Neuronal stem cell (in vitro differentiated cells): ENCODE measurements around the gene TEX48.

Experiments
- DNase-seq: peaks from one replicate; pipeline ENCODE4 v3.0.0-alpha.2; 2013; ENCODE audit warnings: low spot score
- H2AFZ ChIP-seq: one replicate; pipeline ENCODE4 v1.6.1; 2013; ENCODE audit warnings: mild to moderate bottlenecking, low read length, inconsistent platforms
- H2AK5ac ChIP-seq: 2 replicates; pipeline ENCODE4 v1.6.1; 2013; ENCODE audit warnings: low read depth, mild to moderate bottlenecking, inconsistent platforms, low read length, moderate library complexity, mixed read lengths
- H2BK120ac ChIP-seq: 2 replicates; pipeline ENCODE4 v1.6.1; 2013; ENCODE audit warnings: low read depth, mild to moderate bottlenecking, inconsistent platforms, low read length, moderate library complexity, mixed read lengths
- H2BK12ac ChIP-seq: one replicate; pipeline ENCODE4 v1.6.1; 2013; ENCODE audit warnings: low read length, inconsistent platforms
- H2BK15ac ChIP-seq: 2 replicates; pipeline ENCODE4 v1.6.1; 2013; ENCODE audit warnings: mild to moderate bottlenecking, low read length, inconsistent platforms, mixed read lengths
- H2BK5ac ChIP-seq: one replicate; pipeline ENCODE4 v1.6.1; 2013; ENCODE audit warnings: inconsistent platforms, mild to moderate bottlenecking, low read length, moderate library complexity
- H3K14ac ChIP-seq: one replicate; pipeline ENCODE4 v1.6.1; 2013; ENCODE audit warnings: low read length, inconsistent platforms
- H3K18ac ChIP-seq: 2 replicates; pipeline ENCODE4 v1.6.1; 2013; ENCODE audit warnings: low read length, inconsistent platforms
- H3K23ac ChIP-seq: 2 replicates; pipeline ENCODE4 v1.6.1; 2013; ENCODE audit warnings: low read depth, mild to moderate bottlenecking, mixed read lengths, low read length, inconsistent platforms; ENCODE audit not compliant: poor library complexity
- H3K27ac ChIP-seq: replicated peaks from 3 replicates; pipeline ENCODE4 v1.5.1; 2013; ENCODE audit warnings: low read length, inconsistent platforms
- H3K27me3 ChIP-seq, 3 experiments: 2 replicates each; pipeline ENCODE4 v1.6.1; 2013; ENCODE audit warnings: low read length in 3 of 3, mild to moderate bottlenecking in 2 of 3, inconsistent platforms in 1 of 3, low read depth in 1 of 3, mixed read lengths in 1 of 3, moderate library complexity in 1 of 3; ENCODE audit not compliant: control insufficient read depth in 3 of 3, insufficient read depth in 3 of 3
- H3K36me3 ChIP-seq, 2 donors: replicated peaks in 1 of 2; 2 replicates each; pipeline ENCODE4 v1.6.1; 2013; ENCODE audit warnings: low read length in 2 of 2; ENCODE audit not compliant: control insufficient read depth in 2 of 2, insufficient read depth in 2 of 2
- H3K4ac ChIP-seq: 2 replicates; pipeline ENCODE4 v1.6.1; 2013; ENCODE audit warnings: inconsistent platforms, mild to moderate bottlenecking, low read length, moderate library complexity
- H3K4me1 ChIP-seq, 2 donors: 1 replicate in 1 of 2; 2 replicates in 1 of 2; pipeline ENCODE4 v1.6.1; 2013; ENCODE audit warnings: low read length in 2 of 2, low read depth in 1 of 2; ENCODE audit not compliant: control insufficient read depth in 2 of 2, insufficient read depth in 1 of 2
- H3K4me2 ChIP-seq: one replicate; pipeline ENCODE4 v1.6.1; 2013; ENCODE audit warnings: mild to moderate bottlenecking, low read length, inconsistent platforms; ENCODE audit not compliant: insufficient read depth, poor library complexity, severe bottlenecking
- H3K4me3 ChIP-seq, 2 donors: 2 replicates each; pipeline ENCODE4 v1.5.1; 2013; ENCODE audit warnings: low read length in 2 of 2, mild to moderate bottlenecking in 2 of 2, inconsistent platforms in 1 of 2, moderate library complexity in 1 of 2
- H3K79me1 ChIP-seq: one replicate; pipeline ENCODE4 v1.6.1; 2013; ENCODE audit warnings: low read depth, mild to moderate bottlenecking, inconsistent platforms, low read length, moderate library complexity
- H3K9ac ChIP-seq: one replicate; pipeline ENCODE4 v1.6.1; 2013; ENCODE audit warnings: mild to moderate bottlenecking, low read depth, low read length, inconsistent platforms; ENCODE audit not compliant: poor library complexity
- H3K9me3 ChIP-seq, 2 donors: replicated peaks in 1 of 2; 2 replicates each; pipeline versions ENCODE3 to v1.6.1; 2013; ENCODE audit warnings: low read length in 2 of 2, mild to moderate bottlenecking in 2 of 2, inconsistent platforms in 1 of 2, low read depth in 1 of 2, mixed read lengths in 1 of 2, moderate library complexity in 1 of 2; ENCODE audit not compliant: control insufficient read depth in 2 of 2, insufficient read depth in 1 of 2
- H4K8ac ChIP-seq: one replicate; pipeline ENCODE4 v1.6.1; 2013; ENCODE audit warnings: low read depth, mild to moderate bottlenecking, inconsistent platforms, low read length, moderate library complexity
- H4K91ac ChIP-seq: one replicate; pipeline ENCODE4 v1.6.1; 2013; ENCODE audit warnings: low read length, low read depth, mild to moderate bottlenecking, inconsistent platforms; ENCODE audit not compliant: poor library complexity
- WGBS, 2 donors: extraction: QIAGEN DNeasy Blood & Tissue Kit; methylation state at CpG; one replicate each; pipeline ENCODE4 v1.1.7; 2013; ENCODE audit warnings: missing lambda C conversion rate in 2 of 2, mixed read lengths in 1 of 2; ENCODE audit not compliant: insufficient read length in 2 of 2, insufficient replicate concordance in 1 of 2; ENCODE audit errors: extremely low coverage in 2 of 2; 5-methylcytosine and 5-hydroxymethylcytosine counted together

The TEX48 gene

DNA sequence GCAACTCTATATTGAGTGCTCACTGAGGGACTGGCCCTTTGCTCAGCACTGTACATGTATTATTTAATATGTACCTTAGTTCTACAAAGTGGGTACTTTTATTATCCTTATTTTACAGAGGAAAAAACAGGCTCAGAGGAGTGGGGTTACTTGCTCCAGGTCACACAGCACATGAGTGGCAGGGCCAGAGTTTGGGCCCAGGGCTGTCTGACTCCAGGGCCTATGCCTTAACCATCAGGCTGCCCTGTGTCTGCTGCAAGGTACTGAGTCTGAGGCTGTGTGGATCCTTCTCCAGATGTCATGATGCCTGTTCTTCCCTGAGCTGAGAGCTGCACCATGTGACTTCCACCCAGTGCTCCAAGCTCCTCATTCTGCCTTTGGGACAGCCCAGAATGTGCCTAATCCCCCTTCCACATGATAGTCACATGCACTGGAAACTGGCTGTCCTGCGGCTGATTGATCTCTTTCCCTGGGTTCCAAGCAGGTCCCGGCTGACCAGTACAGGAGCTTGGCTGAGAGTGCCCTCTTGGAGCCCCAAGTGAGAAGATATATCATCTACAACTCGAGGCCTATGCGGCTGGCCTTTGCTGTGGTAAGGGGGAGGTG lies 55.5 kb downstream of the TEX48 start:
- Histone ChIP-seq H3K4me2 (no peak overlapping the region), H3K18ac (no peak overlapping the region), H3K14ac (no peak overlapping the region), H4K8ac (no peak overlapping the region), H3K9me3 (no peaks in the 10 kb centered on the region), H3K79me1 (no peaks in the 10 kb centered on the region), H3K4me3 (no peak overlapping the region), H3K36me3 (peaks cover 0 to 5% of the 10 kb centered on the region in 2 donors), H3K27me3 (no peaks in the 10 kb centered on the region), H3K27ac (no peak overlapping the region), H2AK5ac (no peak overlapping the region), H3K4me1 (no peaks in the 10 kb centered on the region), H2BK5ac (no peak overlapping the region), H2BK12ac (no peak overlapping the region), H3K9ac (no peak overlapping the region), H4K91ac (no peak overlapping the region), H2BK120ac (no peak overlapping the region), H2BK15ac (no peak overlapping the region), H3K23ac (no peak overlapping the region), H3K4ac (no peak overlapping the region), H2AFZ (no peak overlapping the region)
- DNase-seq: no peak
- no CpG with 5 or more reads among the region's 4 CpGs for WGBS, 2 donors

GRCh38 chr9:114624677-114625076 lies 57.3 kb downstream of the TEX48 start:
- no peak overlapping the region for H2AFZ ChIP-seq
- H3K4me1 ChIP-seq: no peaks in the 10 kb centered on the region
- H3K14ac ChIP-seq: no peak overlapping the region
- H3K9me3 ChIP-seq: no peaks in the 10 kb centered on the region
- H2BK15ac ChIP-seq: no peak overlapping the region
- peaks cover 0 to 5% of the 10 kb centered on the region in 2 donors for H3K36me3 ChIP-seq
- H3K9ac ChIP-seq: no peak overlapping the region
- H2AK5ac ChIP-seq: no peak overlapping the region
- no peak for DNase-seq
- no peak overlapping the region for H4K91ac ChIP-seq
- no peak overlapping the region for H3K18ac ChIP-seq
- no peak overlapping the region for H2BK12ac ChIP-seq
- no peak overlapping the region for H2BK120ac ChIP-seq
- no peaks in the 10 kb centered on the region for H3K79me1 ChIP-seq
- WGBS, 2 donors: no CpG with 5 or more reads among the region's 2 CpGs
- H4K8ac ChIP-seq: no peak overlapping the region
- no peaks in the 10 kb centered on the region for H3K27me3 ChIP-seq
- H3K4me3 ChIP-seq: no peak overlapping the region
- H3K27ac ChIP-seq: no peak overlapping the region
- no peak overlapping the region for H2BK5ac ChIP-seq
- H3K23ac ChIP-seq: no peak overlapping the region
- no peak overlapping the region for H3K4ac ChIP-seq
- H3K4me2 ChIP-seq: no peak overlapping the region

DNA sequence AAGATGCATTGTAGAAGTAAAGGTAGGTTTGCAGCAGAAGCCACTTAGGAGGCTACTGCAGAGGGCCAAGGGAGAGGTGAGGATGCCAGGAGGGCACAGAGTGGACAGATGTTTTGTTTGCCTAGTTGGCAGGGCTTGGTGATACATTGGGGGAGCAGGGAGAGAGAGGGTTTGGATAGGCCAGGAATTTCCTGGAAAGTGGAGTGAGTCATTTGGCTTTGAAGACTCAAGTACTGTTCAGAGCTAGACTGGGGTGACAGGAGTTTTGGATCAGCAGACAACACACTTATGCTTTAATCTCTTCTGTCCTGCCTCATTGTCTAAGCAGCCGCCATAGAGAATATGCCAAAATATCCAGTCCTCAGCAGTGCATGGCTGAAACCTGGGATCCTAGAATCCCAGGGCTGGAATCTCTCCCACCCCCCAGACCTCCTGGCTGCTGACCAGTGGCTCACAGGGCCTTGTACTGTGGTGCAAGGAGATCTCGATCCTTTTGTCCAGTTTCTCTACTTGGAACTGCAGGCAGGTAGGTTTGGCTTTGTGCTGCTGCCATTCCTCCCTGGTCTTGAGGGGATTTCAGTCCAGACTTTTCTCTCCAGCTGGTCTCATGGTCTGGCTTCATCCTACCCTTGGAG lies 59.9 kb downstream of the TEX48 start:
- Histone ChIP-seq H2AFZ (no peak overlapping the region), H2BK120ac (no peak overlapping the region), H3K18ac (peak overlapping the region; percentile 35), H3K4me2 (no peak overlapping the region), H3K14ac (no peak overlapping the region), H2AK5ac (no peak overlapping the region), H3K9me3 (no peaks in the 10 kb centered on the region), H4K8ac (no peak overlapping the region), H2BK15ac (no peak overlapping the region), H2BK12ac (no peak overlapping the region), H2BK5ac (no peak overlapping the region), H3K9ac (no peak overlapping the region), H3K79me1 (no peaks in the 10 kb centered on the region), H3K36me3 (no peaks in the 10 kb centered on the region), H3K27me3 (no peaks in the 10 kb centered on the region), H4K91ac (no peak overlapping the region), H3K4me3 (no peak overlapping the region), H3K4ac (no peak overlapping the region), H3K4me1 (no peaks in the 10 kb centered on the region), H3K27ac (no peak overlapping the region), H3K23ac (no peak overlapping the region)
- no CpG with 5 or more reads among the region's 2 CpGs for WGBS, 2 donors
- no peak for DNase-seq

GRCh38 chr9:114621561-114621960 lies 60.4 kb downstream of the TEX48 start:
- no CpG with 5 or more reads among the region's 7 CpGs for whole genome bisulfite sequencing, 2 donors
- H3K18ac ChIP-seq: no peak overlapping the region
- H4K91ac ChIP-seq: no peak overlapping the region
- H3K9ac ChIP-seq: no peak overlapping the region
- no peaks in the 10 kb centered on the region for H3K79me1 ChIP-seq
- no peak overlapping the region for H3K23ac ChIP-seq
- no peak overlapping the region for H3K27ac ChIP-seq
- H3K27me3 ChIP-seq: no peaks in the 10 kb centered on the region
- H2AFZ ChIP-seq: no peak overlapping the region
- H3K9me3 ChIP-seq: no peaks in the 10 kb centered on the region
- no peaks in the 10 kb centered on the region for H3K4me1 ChIP-seq
- no peak overlapping the region for H3K4me3 ChIP-seq
- no peak overlapping the region for H3K4me2 ChIP-seq
- no peak overlapping the region for H2BK12ac ChIP-seq
- H2BK15ac ChIP-seq: no peak overlapping the region
- no peak overlapping the region for H2BK120ac ChIP-seq
- H3K36me3 ChIP-seq: no peaks in the 10 kb centered on the region
- DNase-seq: no peak
- no peak overlapping the region for H3K14ac ChIP-seq
- H2BK5ac ChIP-seq: no peak overlapping the region
- H3K4ac ChIP-seq: no peak overlapping the region
- no peak overlapping the region for H2AK5ac ChIP-seq
- H4K8ac ChIP-seq: no peak overlapping the region
